ENCODE results near the gene FILIP1.
"Not testable (repeated sequence)": the region's sequence is repeated elsewhere in the genome, so short reads cannot be mapped to it uniquely, and the experiment has no call there.

The FILIP1 gene

GRCh38 chr6:75415804-75416203, 77.8 kb downstream of the FILIP1 start:
- DNase-seq, result no peak

GRCh38 chr6:75414445-75415021, 79.1 kb downstream of the FILIP1 start:
- no peak for DNase-seq

- no peak for DNase-seq
These were observed 80.5 kb downstream of the FILIP1 start for GRCh38 chr6:75412969-75413662.

- DNase-seq, result not testable (repeated sequence)
These were observed 83.0 kb downstream of the FILIP1 start for GRCh38 chr6:75410564-75410963.

GRCh38 chr6:75409928-75410327, 83.7 kb downstream of the FILIP1 start:
- no peak for DNase-seq

- no peak for DNase-seq
These were observed 84.3 kb downstream of the FILIP1 start for GRCh38 chr6:75409286-75409685.

GRCh38 chr6:75403563-75404080, 90.0 kb downstream of the FILIP1 start:
- DNase-seq, result no peak

- peak; percentile 48 for DNase-seq
These were observed 91.3 kb downstream of the FILIP1 start for GRCh38 chr6:75402296-75402695.

- no peak for DNase-seq
These were observed 95.7 kb downstream of the FILIP1 start for GRCh38 chr6:75397656-75398465.

GRCh38 chr6:75397171-75397570, 96.4 kb downstream of the FILIP1 start:
- DNase-seq, result no peak

- no peak for DNase-seq
These were observed 97.4 kb downstream of the FILIP1 start for GRCh38 chr6:75396005-75396800.

GRCh38 chr6:75393806-75394205, 99.8 kb downstream of the FILIP1 start:
- DNase-seq, result no peak

GRCh38 chr6:75391276-75391675, 102.3 kb downstream of the FILIP1 start:
- no peak for DNase-seq

GRCh38 chr6:75386050-75386770, 107.4 kb downstream of the FILIP1 start:
- DNase-seq, result no peak

GRCh38 chr6:75384116-75384515, 109.5 kb downstream of the FILIP1 start:
- no peak for DNase-seq

- DNase-seq, result no peak
These were observed 111.0 kb downstream of the FILIP1 start for GRCh38 chr6:75382634-75382900.

GRCh38 chr6:75381877-75382633, 111.5 kb downstream of the FILIP1 start:
- DNase-seq, result peak; percentile 62

GRCh38 chr6:75379536-75379935, 114.1 kb downstream of the FILIP1 start:
- no peak for DNase-seq

GRCh38 chr6:75378101-75378500, 115.5 kb downstream of the FILIP1 start:
- no peak for DNase-seq

- no peak for DNase-seq
These were observed 116.2 kb downstream of the FILIP1 start for GRCh38 chr6:75377386-75377785.

GRCh38 chr6:75376347-75377024, 117.1 kb downstream of the FILIP1 start:
- DNase-seq, result no peak
